IPS-18a (cell line): Measurements from ENCODE around the gene MAST4.

Experiments
- H3K27ac ChIP-seq: one replicate; pipeline ENCODE4 v1.5.1; 2013; ENCODE audit warnings: low read length
- H3K27me3 ChIP-seq: one replicate; pipeline ENCODE4 v1.6.1; 2013; ENCODE audit warnings: mild to moderate bottlenecking, low read length; ENCODE audit not compliant: control insufficient read depth, insufficient read depth
- H3K36me3 ChIP-seq: one replicate; pipeline ENCODE4 v1.6.1; 2013; ENCODE audit warnings: low read depth, low read length; ENCODE audit not compliant: control insufficient read depth
- H3K4me1 ChIP-seq: one replicate; pipeline ENCODE4 v1.6.1; 2013; ENCODE audit warnings: low read depth, low read length; ENCODE audit not compliant: control insufficient read depth
- H3K4me3 ChIP-seq: one replicate; pipeline ENCODE4 v1.5.1; 2013; ENCODE audit warnings: low read length
- H3K9ac ChIP-seq: one replicate; pipeline ENCODE4 v1.6.1; 2013; ENCODE audit warnings: mild to moderate bottlenecking, low read length, moderate library complexity
- H3K9me3 ChIP-seq: one replicate; pipeline ENCODE4 v1.6.1; 2013; ENCODE audit warnings: low read depth, low read length; ENCODE audit not compliant: control insufficient read depth

The MAST4 gene

DNA sequence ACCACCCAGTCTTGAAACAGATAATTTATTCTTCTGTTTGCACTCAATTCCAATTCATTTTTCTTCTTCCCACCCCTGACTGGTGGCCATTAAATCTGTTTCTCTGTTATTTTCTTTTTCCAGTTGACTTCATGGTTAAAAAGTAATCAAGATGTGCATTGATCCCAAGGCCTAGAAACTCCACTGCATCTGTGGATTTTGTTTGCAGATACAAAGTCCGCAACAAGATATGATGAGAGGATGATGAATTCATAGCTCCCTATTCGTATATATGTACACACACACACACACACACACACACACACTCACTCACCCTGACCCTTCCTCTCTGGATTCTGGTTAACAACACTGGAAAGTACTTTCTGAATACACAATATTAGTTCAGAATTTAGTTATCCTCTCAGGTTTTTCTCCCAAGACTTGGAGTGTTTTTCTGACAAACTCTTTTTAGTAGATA lies 548.0 kb downstream of the MAST4 start:
- no peaks in the 10 kb centered on the region for H3K36me3 ChIP-seq
- H3K27me3 ChIP-seq, result no peaks in the 10 kb centered on the region
- H3K9me3 ChIP-seq, result no peaks in the 10 kb centered on the region
- no peak overlapping the region for H3K4me3 ChIP-seq
- no peak overlapping the region for H3K9ac ChIP-seq
- H3K4me1 ChIP-seq, result no peaks in the 10 kb centered on the region
- H3K27ac ChIP-seq, result no peak overlapping the region

DNA sequence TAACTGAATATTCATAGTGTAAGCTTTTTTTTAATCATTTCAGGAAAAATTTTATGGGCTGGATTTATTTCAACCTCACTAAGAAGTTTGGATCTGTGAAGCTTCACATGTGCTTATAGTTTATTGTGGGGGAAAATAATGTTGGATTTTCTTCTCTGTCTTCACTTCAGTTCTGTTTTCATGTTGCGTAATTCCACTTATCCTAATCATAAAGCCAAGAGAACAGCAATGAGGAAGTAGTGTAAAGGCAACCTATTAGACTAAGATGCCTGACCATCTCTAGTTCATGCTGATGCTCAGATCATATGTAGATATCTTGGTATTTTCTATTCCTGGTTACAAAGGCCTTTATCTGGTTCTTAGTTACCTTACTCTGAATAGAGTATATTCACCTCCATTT lies 550.4 kb downstream of the MAST4 start:
- no peak overlapping the region for H3K27ac ChIP-seq
- H3K9ac ChIP-seq, result no peak overlapping the region
- H3K4me3 ChIP-seq, result no peak overlapping the region
- no peaks in the 10 kb centered on the region for H3K27me3 ChIP-seq
- H3K36me3 ChIP-seq, result no peaks in the 10 kb centered on the region
- no peaks in the 10 kb centered on the region for H3K9me3 ChIP-seq
- no peaks in the 10 kb centered on the region for H3K4me1 ChIP-seq

DNA sequence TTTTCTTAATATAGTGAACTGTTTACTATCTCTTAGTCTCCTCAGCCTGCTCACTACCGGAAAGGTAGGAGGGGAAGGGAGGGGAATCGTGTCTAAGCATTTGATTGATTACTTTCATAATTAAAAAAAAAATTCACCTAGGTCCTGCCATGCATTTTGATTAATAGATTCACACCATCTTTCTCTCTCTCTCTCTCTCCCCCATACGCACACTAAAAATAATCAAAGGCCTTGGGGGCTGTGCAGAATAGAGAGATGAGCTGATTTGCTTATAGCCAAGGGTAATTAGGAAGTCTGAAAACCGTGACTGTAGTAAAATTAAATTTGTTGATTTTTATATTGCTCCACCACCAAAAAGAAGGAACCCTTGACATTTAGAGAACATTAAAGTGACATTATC lies 550.8 kb downstream of the MAST4 start:
- no peaks in the 10 kb centered on the region for H3K27me3 ChIP-seq
- no peak overlapping the region for H3K4me3 ChIP-seq
- no peaks in the 10 kb centered on the region for H3K4me1 ChIP-seq
- H3K9me3 ChIP-seq, result no peaks in the 10 kb centered on the region
- H3K27ac ChIP-seq, result no peak overlapping the region
- no peak overlapping the region for H3K9ac ChIP-seq
- H3K36me3 ChIP-seq, result no peaks in the 10 kb centered on the region

DNA sequence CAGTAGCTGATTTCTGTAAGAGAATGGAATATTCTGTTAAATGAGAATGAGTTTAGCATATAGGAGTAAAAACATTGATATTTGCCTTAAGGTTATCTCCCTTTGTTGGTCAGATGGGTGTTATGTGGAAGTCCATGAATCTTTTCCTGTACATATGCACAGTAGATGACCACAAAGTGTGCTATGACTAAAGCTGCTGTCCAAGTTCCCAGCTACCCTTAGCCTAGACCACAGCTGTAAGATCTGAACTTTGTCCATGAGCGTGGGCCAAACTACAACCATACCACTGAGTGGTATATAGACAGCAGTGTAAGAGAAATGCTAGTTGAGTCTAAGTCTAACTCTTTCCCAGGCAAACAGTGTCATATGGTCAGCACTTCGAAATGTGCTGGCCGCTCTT lies 551.6 kb downstream of the MAST4 start:
- H3K4me1 ChIP-seq, result no peaks in the 10 kb centered on the region
- no peak overlapping the region for H3K9ac ChIP-seq
- H3K27me3 ChIP-seq, result no peaks in the 10 kb centered on the region
- H3K36me3 ChIP-seq, result no peaks in the 10 kb centered on the region
- H3K27ac ChIP-seq, result no peak overlapping the region
- H3K9me3 ChIP-seq, result no peaks in the 10 kb centered on the region
- no peak overlapping the region for H3K4me3 ChIP-seq

DNA sequence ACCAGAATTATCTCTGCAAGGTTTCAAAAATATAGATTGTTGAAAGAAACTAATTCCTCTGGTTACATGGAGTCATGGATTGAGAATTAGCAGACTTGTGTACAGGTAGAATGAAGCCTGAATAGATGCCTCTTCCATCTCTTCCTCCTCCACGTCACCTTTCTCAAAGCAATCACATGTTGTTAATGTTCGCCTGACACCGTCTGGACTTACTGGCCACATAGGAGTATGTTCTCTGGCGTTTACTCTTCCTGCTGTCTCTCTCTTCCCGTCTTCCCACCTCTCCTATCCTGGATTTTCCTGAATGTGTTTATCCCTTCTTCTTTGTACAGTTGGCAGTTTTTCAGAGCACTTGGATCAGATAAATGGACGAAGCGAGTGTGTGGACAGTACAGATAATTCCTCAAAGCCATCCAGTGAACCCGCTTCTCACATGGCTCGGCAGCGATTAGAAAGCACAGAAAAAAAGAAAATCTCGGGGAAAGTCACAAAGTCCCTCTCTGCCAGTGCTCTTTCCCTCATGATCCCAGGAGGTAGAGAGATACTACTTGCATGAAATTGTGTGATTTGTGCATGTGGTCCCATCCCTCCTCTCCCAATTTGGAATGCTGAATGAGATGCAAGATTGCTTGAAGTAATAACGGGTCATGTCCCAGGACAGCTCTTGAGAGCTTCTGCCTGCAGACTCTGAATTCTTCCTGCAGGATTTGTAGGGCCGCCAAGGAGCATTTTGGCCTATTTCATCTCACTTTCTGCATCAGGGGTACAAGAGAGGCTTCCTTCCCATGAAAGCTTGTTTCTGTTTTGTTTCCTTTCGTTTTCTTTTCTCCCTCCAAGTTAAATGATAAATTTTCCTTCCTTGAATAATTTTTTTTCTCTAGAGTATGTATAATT lies 553.1 kb downstream of the MAST4 start:
- Histone ChIP-seq H3K4me1 (no peaks in the 10 kb centered on the region), H3K27ac (no peak overlapping the region), H3K9ac (no peak overlapping the region), H3K27me3 (no peaks in the 10 kb centered on the region), H3K36me3 (no peaks in the 10 kb centered on the region), H3K9me3 (no peaks in the 10 kb centered on the region), H3K4me3 (no peak overlapping the region)

DNA sequence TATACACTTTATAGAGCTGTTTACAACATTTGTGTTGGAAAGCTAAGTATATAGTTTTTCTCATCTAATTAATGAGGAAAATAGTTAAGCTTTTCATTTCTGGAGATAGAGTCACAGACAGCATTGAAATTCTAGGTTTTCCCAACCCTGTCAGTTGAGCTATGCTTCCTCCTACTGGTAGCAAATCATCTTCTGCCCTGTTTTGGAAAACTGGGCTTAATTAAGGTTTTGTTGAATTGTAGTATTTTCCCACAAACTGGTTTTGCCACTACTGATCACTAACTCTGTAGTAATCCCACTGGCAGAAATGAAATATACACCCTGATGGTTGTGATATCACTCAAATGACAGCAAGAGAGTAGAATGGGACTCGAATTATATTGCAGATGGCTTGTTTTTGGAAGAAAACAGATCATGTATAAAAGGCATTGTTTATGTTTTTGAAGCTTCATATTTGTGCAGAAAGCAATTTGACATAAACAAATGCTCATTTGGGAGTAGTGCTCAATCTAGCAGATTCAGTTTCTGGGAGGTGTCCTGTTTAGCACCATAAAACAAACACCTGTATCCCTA lies 553.8 kb downstream of the MAST4 start:
- Histone ChIP-seq H3K27me3 (no peaks in the 10 kb centered on the region), H3K4me1 (no peaks in the 10 kb centered on the region), H3K9me3 (no peaks in the 10 kb centered on the region), H3K9ac (no peak overlapping the region), H3K36me3 (no peaks in the 10 kb centered on the region), H3K27ac (no peak overlapping the region), H3K4me3 (no peak overlapping the region)

DNA sequence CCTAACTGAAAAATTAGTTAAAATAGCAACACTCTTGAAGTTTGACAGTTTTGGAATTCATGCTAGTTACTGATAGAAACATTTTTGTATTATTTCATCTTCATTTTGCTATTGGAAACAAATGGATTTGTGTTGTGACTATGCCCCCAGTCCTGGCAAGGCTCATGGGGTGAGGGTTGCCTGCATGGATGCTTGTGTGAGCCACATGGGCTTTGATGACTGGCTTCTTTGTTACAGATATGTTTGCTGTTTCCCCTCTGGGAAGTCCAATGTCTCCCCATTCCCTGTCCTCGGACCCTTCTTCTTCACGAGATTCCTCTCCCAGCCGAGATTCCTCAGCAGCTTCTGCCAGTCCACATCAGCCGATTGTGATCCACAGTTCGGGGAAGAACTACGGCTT lies 556.2 kb downstream of the MAST4 start:
- no peaks in the 10 kb centered on the region for H3K27me3 ChIP-seq
- H3K4me3 ChIP-seq, result no peak overlapping the region
- H3K9ac ChIP-seq, result no peak overlapping the region
- H3K9me3 ChIP-seq, result no peaks in the 10 kb centered on the region
- no peaks in the 10 kb centered on the region for H3K4me1 ChIP-seq
- no peaks in the 10 kb centered on the region for H3K36me3 ChIP-seq
- H3K27ac ChIP-seq, result no peak overlapping the region

DNA sequence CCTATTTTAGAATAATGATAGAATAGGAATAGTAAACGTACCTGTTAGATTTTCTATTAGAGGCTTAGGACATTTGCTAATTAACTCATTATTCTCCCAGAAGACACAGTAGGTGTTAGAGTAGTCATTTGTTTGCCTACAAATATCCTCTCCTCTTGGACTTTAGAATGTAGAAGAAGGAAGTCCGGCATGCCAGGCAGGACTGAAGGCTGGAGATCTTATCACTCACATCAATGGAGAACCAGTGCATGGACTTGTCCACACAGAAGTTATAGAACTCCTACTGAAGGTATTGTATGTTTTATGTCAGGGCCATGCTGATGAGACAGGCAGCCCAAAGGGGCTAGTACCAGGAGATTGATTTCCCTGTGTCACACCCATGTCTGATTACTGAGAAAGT lies 557.1 kb downstream of the MAST4 start:
- Histone ChIP-seq H3K9ac (no peak overlapping the region), H3K36me3 (no peaks in the 10 kb centered on the region), H3K27me3 (no peaks in the 10 kb centered on the region), H3K4me3 (no peak overlapping the region), H3K4me1 (no peaks in the 10 kb centered on the region), H3K9me3 (no peaks in the 10 kb centered on the region), H3K27ac (no peak overlapping the region)

DNA sequence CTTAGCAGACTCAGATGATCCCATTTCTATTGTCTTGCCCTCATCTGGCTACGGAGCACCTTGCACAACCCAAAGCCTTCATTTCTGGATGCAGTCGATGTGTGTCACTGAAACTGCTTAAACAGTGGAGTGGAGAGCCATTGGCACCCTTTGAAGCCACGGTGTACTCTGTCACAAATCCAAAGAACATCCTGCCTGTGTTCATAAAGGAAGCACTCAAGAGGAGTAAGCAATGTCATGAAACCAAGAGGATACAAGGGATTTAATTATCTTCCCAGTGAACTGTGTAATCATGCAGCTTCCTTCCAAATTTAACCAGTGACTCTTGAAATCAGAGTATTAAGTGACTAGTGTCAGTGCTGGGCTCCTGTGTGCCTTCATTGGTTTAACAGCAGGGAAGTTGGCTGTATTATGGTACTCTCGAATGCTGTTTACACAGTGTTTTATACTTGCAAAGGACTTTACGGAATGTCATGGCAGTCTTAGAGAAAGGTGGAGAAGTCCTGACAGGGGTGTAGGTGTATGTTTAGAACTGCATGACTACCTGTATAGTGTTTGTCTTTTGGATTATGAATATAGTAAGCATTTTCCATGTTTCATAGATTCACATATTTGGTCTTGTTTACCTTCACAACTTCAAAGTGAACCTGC lies 558.5 kb downstream of the MAST4 start:
- Histone ChIP-seq H3K9ac (no peak overlapping the region), H3K27me3 (no peaks in the 10 kb centered on the region), H3K27ac (no peak overlapping the region), H3K4me3 (no peak overlapping the region), H3K9me3 (no peaks in the 10 kb centered on the region), H3K4me1 (no peaks in the 10 kb centered on the region), H3K36me3 (no peaks in the 10 kb centered on the region)

DNA sequence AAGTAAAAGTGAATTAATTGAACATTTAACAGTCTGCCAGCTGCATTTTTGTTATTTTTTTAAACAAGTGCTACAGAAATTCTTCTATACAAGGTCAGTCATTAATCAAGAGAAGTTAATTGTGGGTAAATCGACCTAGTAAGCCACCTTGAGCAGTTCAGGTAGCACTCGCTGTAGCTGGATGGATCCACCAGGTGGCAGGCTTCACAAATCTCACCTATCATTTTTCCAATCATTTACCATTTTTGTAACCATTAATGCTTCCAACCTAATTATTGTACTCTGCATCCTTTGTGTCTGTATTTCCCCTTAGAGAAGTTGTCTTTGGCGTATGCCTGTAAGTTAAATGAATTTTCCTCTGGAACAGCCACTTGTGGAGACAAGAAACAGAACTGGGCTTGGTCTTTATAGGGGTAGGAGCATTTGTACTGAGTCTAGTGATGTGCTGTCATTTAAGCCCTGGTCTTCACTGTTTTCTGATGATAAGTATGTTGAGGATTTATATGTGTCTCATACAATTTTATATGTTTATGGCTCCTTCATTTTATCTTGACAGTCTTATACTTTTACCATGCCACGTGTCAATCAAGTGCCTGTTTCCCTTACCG lies 560.9 kb downstream of the MAST4 start:
- Histone ChIP-seq H3K27me3 (no peaks in the 10 kb centered on the region), H3K4me1 (peaks cover 3% of the 10 kb centered on the region), H3K27ac (no peak overlapping the region)

DNA sequence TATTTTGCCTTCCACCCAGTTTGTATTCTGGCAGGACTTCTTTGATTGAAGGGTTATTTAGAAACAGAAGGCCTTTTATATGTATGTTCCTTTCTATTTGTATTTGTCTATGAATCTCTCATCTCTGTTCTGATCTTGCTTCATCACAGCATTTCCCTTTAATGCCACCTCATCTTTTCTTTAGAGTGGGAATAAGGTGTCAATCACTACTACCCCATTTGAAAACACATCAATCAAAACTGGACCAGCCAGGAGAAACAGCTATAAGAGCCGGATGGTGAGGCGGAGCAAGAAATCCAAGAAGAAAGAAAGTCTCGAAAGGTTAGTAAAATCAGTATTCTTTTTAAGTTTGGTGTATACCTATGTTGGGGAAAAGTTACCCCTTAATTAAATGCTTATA lies 564.1 kb downstream of the MAST4 start:
- Histone ChIP-seq H3K4me3 (no peak overlapping the region), H3K27ac (no peak overlapping the region), H3K27me3 (no peaks in the 10 kb centered on the region), H3K4me1 (peaks cover 3% of the 10 kb centered on the region), H3K36me3 (no peaks in the 10 kb centered on the region), H3K9me3 (no peaks in the 10 kb centered on the region), H3K9ac (no peak overlapping the region)

More for the DNA sequence above, 560.9 kb downstream of the MAST4 start:
- Histone ChIP-seq H3K4me3 (no peak overlapping the region), H3K36me3 (no peaks in the 10 kb centered on the region), H3K9me3 (no peaks in the 10 kb centered on the region), H3K9ac (no peak overlapping the region)
